Measurements from ENCODE around the gene IMMP2L. TPM values are rescaled to one million over a fixed set of nuclear protein-coding genes. Genes with fewer than 3 reads are reported as not detected.
A peak's percentile ranks its signal among the peaks of the same experiment; 100 is the strongest.

IMMP2L gene
- total RNA-seq, 4 donors from 2014 or later, result 8.3 to 19.2 (median 17.8) TPM

DNA sequence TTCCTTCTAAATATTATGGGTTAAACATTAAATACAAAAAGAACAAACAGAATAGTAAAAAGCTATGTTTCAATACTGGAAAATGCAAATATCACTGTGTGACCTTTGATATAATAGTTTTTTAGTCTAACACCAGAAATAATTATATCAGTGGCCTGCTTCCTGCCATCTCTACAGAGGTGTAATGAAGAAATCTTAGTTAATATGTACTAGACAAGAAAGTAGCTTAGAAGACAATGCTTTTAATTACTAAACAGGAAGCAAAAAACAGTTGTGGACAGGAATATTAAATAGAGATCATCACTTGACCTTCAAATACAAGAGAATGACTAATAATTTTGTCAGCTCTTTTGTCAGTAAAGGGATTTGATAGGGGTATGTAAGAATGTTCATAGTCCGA lies 518.7 kb downstream of the IMMP2L start:
- in situ Hi-C loops (cut with MboI; ENCODE audit: low sequenced_read_pairs in 4 of 4), result no loop called here

DNA sequence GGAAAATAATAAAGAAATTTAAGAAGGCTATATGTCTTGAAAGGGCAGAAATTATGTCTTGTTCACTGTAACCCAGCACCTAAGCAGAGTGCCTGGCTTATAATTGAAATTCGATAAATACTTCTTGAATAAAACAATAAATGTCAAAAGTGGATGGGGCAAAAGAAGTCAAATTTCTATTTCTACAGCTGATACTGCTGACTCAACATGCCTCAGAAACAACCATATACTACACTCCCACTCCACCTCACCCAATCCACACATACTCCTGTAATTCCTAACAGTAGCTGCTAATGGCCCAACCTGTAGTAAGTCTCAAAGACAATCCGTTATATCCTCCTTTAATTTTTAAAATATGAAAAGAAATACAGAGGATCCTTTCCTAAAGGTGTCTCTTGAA lies 519.5 kb downstream of the IMMP2L start:
- no peak for ATAC-seq
- DNase-seq, result no peak
- H3K36me3 ChIP-seq, result no peaks in the 10 kb centered on the region
- intact Hi-C loops (cut with DNase I; ENCODE audit: low total_unique reads), result no loop called here
- no peaks in the 10 kb centered on the region for H3K27me3 ChIP-seq
- no peaks in the 10 kb centered on the region for H3K4me1 ChIP-seq
- no peak for TF ChIP-seq POLR2A (IDR thresholded peaks at IDR 0.05)
- TF ChIP-seq, protein P1, sequence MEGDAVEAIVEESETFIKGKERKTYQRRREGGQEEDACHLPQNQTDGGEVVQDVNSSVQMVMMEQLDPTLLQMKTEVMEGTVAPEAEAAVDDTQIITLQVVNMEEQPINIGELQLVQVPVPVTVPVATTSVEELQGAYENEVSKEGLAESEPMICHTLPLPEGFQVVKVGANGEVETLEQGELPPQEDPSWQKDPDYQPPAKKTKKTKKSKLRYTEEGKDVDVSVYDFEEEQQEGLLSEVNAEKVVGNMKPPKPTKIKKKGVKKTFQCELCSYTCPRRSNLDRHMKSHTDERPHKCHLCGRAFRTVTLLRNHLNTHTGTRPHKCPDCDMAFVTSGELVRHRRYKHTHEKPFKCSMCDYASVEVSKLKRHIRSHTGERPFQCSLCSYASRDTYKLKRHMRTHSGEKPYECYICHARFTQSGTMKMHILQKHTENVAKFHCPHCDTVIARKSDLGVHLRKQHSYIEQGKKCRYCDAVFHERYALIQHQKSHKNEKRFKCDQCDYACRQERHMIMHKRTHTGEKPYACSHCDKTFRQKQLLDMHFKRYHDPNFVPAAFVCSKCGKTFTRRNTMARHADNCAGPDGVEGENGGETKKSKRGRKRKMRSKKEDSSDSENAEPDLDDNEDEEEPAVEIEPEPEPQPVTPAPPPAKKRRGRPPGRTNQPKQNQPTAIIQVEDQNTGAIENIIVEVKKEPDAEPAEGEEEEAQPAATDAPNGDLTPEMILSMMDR (IDR thresholded peaks at IDR 0.05 in 4 of 5, conservative IDR thresholded peaks at IDR 0.05 in 1 of 5), result no peak
- H3K27ac ChIP-seq, result no peak overlapping the region
- H3K4me3 ChIP-seq, result no peak overlapping the region
- in situ Hi-C loops (cut with MboI; ENCODE audit: low sequenced_read_pairs in 4 of 4), result no loop called here
- no peaks in the 10 kb centered on the region for H3K9me3 ChIP-seq

More for the DNA sequence above, 518.7 kb downstream of the IMMP2L start:
- H3K4me1 ChIP-seq, result no peaks in the 10 kb centered on the region
- no peak overlapping the region for H3K27ac ChIP-seq
- TF ChIP-seq, protein P1 (IDR thresholded peaks at IDR 0.05 in 4 of 5, conservative IDR thresholded peaks at IDR 0.05 in 1 of 5), result no peak
- TF ChIP-seq POLR2A (IDR thresholded peaks at IDR 0.05), result no peak
- no peaks in the 10 kb centered on the region for H3K9me3 ChIP-seq
- H3K36me3 ChIP-seq, result no peaks in the 10 kb centered on the region
- no peaks in the 10 kb centered on the region for H3K27me3 ChIP-seq
- DNase-seq (no peak), ATAC-seq (no peak)
- intact Hi-C loops (cut with DNase I; ENCODE audit: low total_unique reads), result no loop called here
- H3K4me3 ChIP-seq, result no peak overlapping the region

DNA sequence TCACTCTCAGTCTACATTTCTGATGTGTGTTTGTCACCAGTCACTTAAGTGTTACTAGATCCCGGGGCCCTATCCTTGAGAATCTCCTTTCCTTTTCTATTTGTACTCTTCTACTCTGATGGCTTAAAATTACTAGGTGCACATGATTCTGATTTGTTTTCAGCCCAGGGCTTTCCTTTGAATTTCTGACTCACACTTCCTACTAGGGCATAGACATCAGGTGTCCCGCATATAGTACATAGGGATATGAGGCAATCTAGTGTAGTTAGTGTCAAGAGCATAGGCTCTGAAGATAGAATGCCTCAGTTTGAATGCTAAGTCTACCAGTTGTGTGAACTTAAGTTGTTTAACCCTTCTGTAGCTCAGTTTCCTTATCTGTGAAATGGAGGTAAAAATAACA lies 520.7 kb downstream of the IMMP2L start:
- DNase-seq, result no peak
- Histone ChIP-seq H3K9me3 (no peaks in the 10 kb centered on the region), H3K4me3 (no peak overlapping the region), H3K27me3 (no peaks in the 10 kb centered on the region), H3K36me3 (no peaks in the 10 kb centered on the region), H3K4me1 (no peaks in the 10 kb centered on the region), H3K27ac (no peak overlapping the region)
- in situ Hi-C loops (cut with MboI; ENCODE audit: low sequenced_read_pairs in 4 of 4), result no loop called here
- ATAC-seq, result peak; percentile 52 to 68
- TF ChIP-seq, protein P1 (IDR thresholded peaks at IDR 0.05 in 4 of 5, conservative IDR thresholded peaks at IDR 0.05 in 1 of 5), result no peak
- no peak for TF ChIP-seq POLR2A (IDR thresholded peaks at IDR 0.05)
- intact Hi-C loops (cut with DNase I; ENCODE audit: low total_unique reads), result no loop called here

DNA sequence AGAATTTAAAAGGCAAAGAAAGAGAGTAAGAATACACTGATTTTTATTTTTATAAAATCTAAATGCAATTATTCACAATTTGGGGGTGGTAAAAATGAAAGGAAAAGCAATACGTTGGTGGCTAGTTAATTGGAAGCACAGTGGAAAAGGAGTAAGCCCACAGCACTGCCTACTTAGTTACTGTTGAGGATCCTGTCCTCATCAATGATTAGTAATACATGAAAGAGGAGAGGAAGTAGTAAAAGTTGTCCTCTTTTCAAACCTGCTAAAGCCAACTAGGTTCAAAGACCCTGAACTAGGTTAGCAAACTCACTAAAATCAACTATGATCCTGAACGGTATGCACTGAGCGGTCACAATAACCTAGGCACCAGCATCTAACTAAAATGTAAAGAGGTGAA lies 524.1 kb downstream of the IMMP2L start:
- Histone ChIP-seq H3K27me3 (no peaks in the 10 kb centered on the region), H3K36me3 (no peaks in the 10 kb centered on the region), H3K27ac (no peak overlapping the region), H3K4me1 (no peaks in the 10 kb centered on the region), H3K4me3 (no peak overlapping the region), H3K9me3 (no peaks in the 10 kb centered on the region)
- intact Hi-C loops (cut with DNase I; ENCODE audit: low total_unique reads) (no loop called here), in situ Hi-C loops (cut with MboI; ENCODE audit: low sequenced_read_pairs in 4 of 4) (no loop called here)
- no peak for DNase-seq
- TF ChIP-seq POLR2A (IDR thresholded peaks at IDR 0.05), result no peak
- TF ChIP-seq, protein P1 (IDR thresholded peaks at IDR 0.05 in 4 of 5, conservative IDR thresholded peaks at IDR 0.05 in 1 of 5), result no peak
- ATAC-seq, result no peak

DNA sequence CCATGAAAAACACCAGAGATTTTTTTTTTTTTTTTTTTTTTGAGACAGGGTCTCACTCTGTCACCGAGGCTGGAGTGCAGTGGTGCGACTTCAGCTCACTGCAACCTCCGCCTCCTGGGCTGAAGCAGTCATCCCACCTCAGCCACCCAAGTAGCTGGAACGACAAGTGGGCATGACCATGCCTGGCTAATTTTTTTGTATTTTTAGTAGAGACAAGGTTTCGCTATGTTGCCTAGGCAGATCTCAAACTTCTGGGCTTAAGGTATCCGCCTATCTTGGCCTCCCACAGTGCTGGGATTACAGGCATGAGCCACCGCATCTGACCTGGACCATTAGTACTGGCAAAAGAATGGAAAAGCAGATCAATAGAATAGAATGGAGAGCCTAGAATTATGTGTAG lies 530.4 kb downstream of the IMMP2L start:
- no peak for TF ChIP-seq POLR2A (IDR thresholded peaks at IDR 0.05)
- TF ChIP-seq, protein P1 (IDR thresholded peaks at IDR 0.05 in 4 of 5, conservative IDR thresholded peaks at IDR 0.05 in 1 of 5), result no peak
- Histone ChIP-seq H3K36me3 (no peaks in the 10 kb centered on the region), H3K27me3 (no peaks in the 10 kb centered on the region), H3K4me3 (no peak overlapping the region), H3K4me1 (peaks cover 0 to 14% of the 10 kb centered on the region in 2 donors), H3K27ac (no peak overlapping the region), H3K9me3 (no peaks in the 10 kb centered on the region)
- intact Hi-C loops (cut with DNase I; ENCODE audit: low total_unique reads), result no loop called here
- no peak for DNase-seq
- no peak for ATAC-seq
- in situ Hi-C loops (cut with MboI; ENCODE audit: low sequenced_read_pairs in 4 of 4), result no loop called here

Data from gastrocnemius medialis (tissue), 4 donors.